Mesothelial cell of epicardium (in vitro differentiated cells): Measurements from ENCODE around the gene GAS2L2. TPM values are rescaled to one million over a fixed set of nuclear protein-coding genes. Genes with fewer than 3 reads are reported as not detected.
"Not testable (repeated sequence)": the region's sequence is repeated elsewhere in the genome, so short reads cannot be mapped to it uniquely, and the experiment has no call there.

Experiments used
- DNase-seq, 2 experiments: peaks; one replicate each; pipeline ENCODE4 v3.0.0; 2021; ENCODE audit warnings: low spot score in 2 of 2; ENCODE audit not compliant: unreplicated experiment in 2 of 2
- H3K27ac Mint-ChIP-seq: 2 replicates; pipeline ENCODE4 v1.8.0; 2021; ENCODE audit warnings: mixed read lengths
- H3K27me3 Mint-ChIP-seq: 2 replicates; pipeline ENCODE4 v1.8.0; 2021; ENCODE audit warnings: low read depth, mixed read lengths
- H3K36me3 Mint-ChIP-seq: 2 replicates; pipeline ENCODE4 v1.8.0; 2021; ENCODE audit warnings: mixed read lengths
- H3K4me1 Mint-ChIP-seq: 2 replicates; pipeline ENCODE4 v1.8.0; 2021; ENCODE audit warnings: mixed read lengths
- H3K4me3 Mint-ChIP-seq: 2 replicates; pipeline ENCODE4 v1.8.0; 2021; ENCODE audit warnings: mild to moderate bottlenecking, moderate library complexity, mixed read lengths
- H3K9me3 Mint-ChIP-seq: 2 replicates; pipeline ENCODE4 v1.8.0; 2021; ENCODE audit warnings: mixed read lengths
- CTCF ChIP-seq: fragments of 200-600 bp; sonication (generic); IDR thresholded peaks from one replicate; pipeline ENCODE4 v1.5.0; 2021; ENCODE audit warnings: antibody characterized with exemption; ENCODE audit not compliant: unreplicated experiment
- total RNA-seq: library from RNA; stranded (reverse); gene quantifications from 3 replicates; pipeline ENCODE4 v1.2.1, GENCODE V29; 2021

Gene GAS2L2
- total RNA-seq, 1 donor from 2014 or later: 0.11 TPM

- H3K9me3 Mint-ChIP-seq: no peaks in the 10 kb centered on the region
- H3K4me1 Mint-ChIP-seq: peaks cover 16% of the 10 kb centered on the region
- DNase-seq: no peak
- H3K36me3 Mint-ChIP-seq: peaks cover 12% of the 10 kb centered on the region
- H3K4me3 Mint-ChIP-seq: no peak overlapping the region
- H3K27ac Mint-ChIP-seq: no peak overlapping the region
- H3K27me3 Mint-ChIP-seq: no peaks in the 10 kb centered on the region
- TF ChIP-seq CTCF: no peak
These were observed 44.1 kb downstream of the GAS2L2 start for GRCh38 chr17:35708951-35709350.

GRCh38 chr17:35708149-35708548, 44.9 kb downstream of the GAS2L2 start:
- Mint-ChIP-seq H3K4me1 (peaks cover 16% of the 10 kb centered on the region), H3K36me3 (peaks cover 12% of the 10 kb centered on the region), H3K27ac (no peak overlapping the region), H3K9me3 (no peaks in the 10 kb centered on the region), H3K4me3 (no peak overlapping the region), H3K27me3 (no peaks in the 10 kb centered on the region)
- no peak for DNase-seq
- no peak for TF ChIP-seq CTCF

- Mint-ChIP-seq H3K27ac (no peak overlapping the region), H3K4me1 (peaks cover 14% of the 10 kb centered on the region), H3K9me3 (no peaks in the 10 kb centered on the region), H3K4me3 (no peak overlapping the region), H3K36me3 (peaks cover 12% of the 10 kb centered on the region), H3K27me3 (no peaks in the 10 kb centered on the region)
- DNase-seq: no peak
- TF ChIP-seq CTCF: no peak
These were observed 47.3 kb downstream of the GAS2L2 start for GRCh38 chr17:35705705-35706104.

GRCh38 chr17:35705230-35705629, 47.8 kb downstream of the GAS2L2 start:
- TF ChIP-seq CTCF: no peak
- no peak overlapping the region for H3K4me3 Mint-ChIP-seq
- no peaks in the 10 kb centered on the region for H3K27me3 Mint-ChIP-seq
- H3K36me3 Mint-ChIP-seq: peaks cover 8% of the 10 kb centered on the region
- no peak overlapping the region for H3K27ac Mint-ChIP-seq
- H3K4me1 Mint-ChIP-seq: peaks cover 12% of the 10 kb centered on the region
- no peak for DNase-seq
- no peaks in the 10 kb centered on the region for H3K9me3 Mint-ChIP-seq

GRCh38 chr17:35703308-35703707, 49.7 kb downstream of the GAS2L2 start:
- H3K27me3 Mint-ChIP-seq, H3K36me3 Mint-ChIP-seq, H3K9me3 Mint-ChIP-seq, DNase-seq, H3K4me3 Mint-ChIP-seq, H3K27ac Mint-ChIP-seq: not testable (repeated sequence)
- H3K4me1 Mint-ChIP-seq: peaks cover 12% of the 10 kb centered on the region

GRCh38 chr17:35701491-35701890, 51.5 kb downstream of the GAS2L2 start:
- DNase-seq: no peak
- Mint-ChIP-seq H3K27me3 (no peaks in the 10 kb centered on the region), H3K9me3 (no peaks in the 10 kb centered on the region), H3K27ac (no peak overlapping the region), H3K4me3 (no peak overlapping the region), H3K4me1 (peaks cover 5% of the 10 kb centered on the region), H3K36me3 (peaks cover 3% of the 10 kb centered on the region)
- no peak for TF ChIP-seq CTCF
